GM23338 (cell line): ENCODE results near the gene TMEM63A. TPM values are rescaled to one million over a fixed set of nuclear protein-coding genes. Genes with fewer than 3 reads are reported as not detected.
A peak's percentile ranks its signal among the peaks of the same experiment; 100 is the strongest.

Experiments
- ATAC-seq: fragments of 200-7000 bp; cut with Tn5 transposase; 3 replicates; pipeline ENCODE4 v1.9.1; 2020
- DNase-seq: peaks from one replicate; pipeline ENCODE4 v3.0.0-alpha.2; 2015; ENCODE audit warnings: low spot score
- H2AFZ ChIP-seq: fragments of 200-600 bp; sonication (generic); 2 replicates; pipeline ENCODE4 v1.8.0; 2016; ENCODE audit warnings: antibody characterized with exemption, mild to moderate bottlenecking, moderate library complexity
- H3F3A ChIP-seq: fragments of 200-600 bp; sonication (generic); replicated peaks from 2 replicates; pipeline ENCODE4 v1.8.0; 2017; ENCODE audit warnings: antibody characterized with exemption, mixed run types, low read depth
- H3K27ac ChIP-seq: fragments of 200-600 bp; sonication (generic); 2 replicates; pipeline ENCODE4 v1.6.1; 2016; ENCODE audit warnings: low read depth
- H3K27me3 ChIP-seq: fragments of 200-600 bp; sonication (generic); 2 replicates; pipeline ENCODE4 v1.8.0; 2016; ENCODE audit warnings: mild to moderate bottlenecking, mixed run types, moderate library complexity; ENCODE audit not compliant: insufficient read depth
- H3K36me3 ChIP-seq: fragments of 200-600 bp; sonication (generic); 2 replicates; pipeline ENCODE4 v1.8.0; 2016; ENCODE audit warnings: mild to moderate bottlenecking; ENCODE audit not compliant: insufficient read depth
- H3K4me1 ChIP-seq: fragments of 200-600 bp; sonication (generic); 2 replicates; pipeline ENCODE4 v1.8.0; 2016; ENCODE audit warnings: mild to moderate bottlenecking, moderate library complexity; ENCODE audit not compliant: insufficient read depth
- H3K4me2 ChIP-seq: fragments of 200-600 bp; sonication (generic); 2 replicates; pipeline ENCODE4 v1.7.1; 2017; ENCODE audit warnings: mixed run types
- H3K4me3 ChIP-seq: fragments of 200-600 bp; sonication (generic); 2 replicates; pipeline ENCODE4 v1.6.1; 2016; ENCODE audit warnings: mixed run types
- H3K79me2 ChIP-seq: fragments of 200-600 bp; sonication (generic); replicated peaks from 2 replicates; pipeline ENCODE4 v1.8.0; 2017; ENCODE audit warnings: mild to moderate bottlenecking; ENCODE audit not compliant: insufficient read depth
- H3K9me2 ChIP-seq: fragments of 200-600 bp; sonication (generic); 2 replicates; pipeline ENCODE4 v1.8.0; 2017; ENCODE audit not compliant: insufficient read depth
- H4K20me1 ChIP-seq: fragments of 200-600 bp; sonication (generic); replicated peaks from 2 replicates; pipeline ENCODE4 v1.8.0; 2017; ENCODE audit warnings: mild to moderate bottlenecking; ENCODE audit not compliant: insufficient read depth
- H3K27ac Mint-ChIP-seq: 2 replicates; pipeline ENCODE4 v1.8.0; 2020; ENCODE audit warnings: inconsistent platforms, mild to moderate bottlenecking, moderate library complexity, mixed read lengths
- H3K27me3 Mint-ChIP-seq: 3 replicates; pipeline ENCODE4 v1.8.0; 2022; ENCODE audit warnings: low read depth, mild to moderate bottlenecking, moderate library complexity, mixed read lengths, inconsistent platforms; ENCODE audit not compliant: insufficient read depth, poor library complexity
- H3K36me3 Mint-ChIP-seq: 3 replicates; pipeline ENCODE4 v1.8.0; 2021; ENCODE audit warnings: low read depth, mild to moderate bottlenecking, inconsistent platforms, moderate library complexity, mixed read lengths
- H3K4me1 Mint-ChIP-seq: 3 replicates; pipeline ENCODE4 v1.8.0; 2020; ENCODE audit warnings: mild to moderate bottlenecking, inconsistent platforms, mixed read lengths
- H3K4me3 Mint-ChIP-seq: 3 replicates; pipeline ENCODE4 v1.8.0; 2021; ENCODE audit warnings: moderate library complexity, mild to moderate bottlenecking, inconsistent platforms, mixed read lengths
- H3K9me3 Mint-ChIP-seq: 3 replicates; pipeline ENCODE4 v1.8.0; 2020; ENCODE audit warnings: moderate library complexity, mild to moderate bottlenecking, inconsistent platforms, mixed read lengths
- CREB1 ChIP-seq: fragments of 250-450 bp; sonication (Bioruptor Pico); IDR thresholded peaks from 2 replicates; pipeline ENCODE4 v1.5.0; 2020; ENCODE audit warnings: low read depth, mild to moderate bottlenecking, moderate library complexity
- EZH2phosphoT487 ChIP-seq: fragments of 200-600 bp; sonication (generic); IDR thresholded peaks from one replicate; pipeline ENCODE4 v1.8.1; 2018; ENCODE audit warnings: antibody characterized with exemption; ENCODE audit not compliant: unreplicated experiment
- JUNB ChIP-seq: IDR thresholded peaks from one replicate; pipeline ENCODE4 v1.6.1; 2016; ENCODE audit warnings: antibody characterized with exemption; ENCODE audit not compliant: unreplicated experiment
- NANOG ChIP-seq: IDR thresholded peaks from 2 replicates; pipeline ENCODE4 v1.6.1; 2016; ENCODE audit warnings: antibody characterized with exemption, borderline replicate concordance
- POLR2AphosphoS5 ChIP-seq: IDR thresholded peaks from 2 replicates; pipeline ENCODE4 v1.6.1; 2016; ENCODE audit warnings: antibody characterized with exemption, low read depth
- STAT1 ChIP-seq: IDR thresholded peaks from one replicate; pipeline ENCODE4 v1.6.1; 2016; ENCODE audit warnings: antibody characterized with exemption; ENCODE audit not compliant: unreplicated experiment
- ZNF114 ChIP-seq: fragments of 250-450 bp; sonication (Bioruptor Pico); IDR thresholded peaks from 2 replicates; pipeline ENCODE4 v1.5.0; 2020; ENCODE audit warnings: mild to moderate bottlenecking, moderate library complexity
- ZNF331 ChIP-seq: fragments of 250-450 bp; sonication (Bioruptor Pico); IDR thresholded peaks from 2 replicates; pipeline ENCODE4 v1.5.0; 2020; ENCODE audit warnings: low read depth, mild to moderate bottlenecking, moderate library complexity
- polyA plus RNA-seq: library from polyadenylated mRNA; unstranded; fragments of >200 nt; fragmentation: Nextera tagmentation; extraction: Ambion mirVana; gene quantifications from 2 replicates; pipeline ENCODE4 v1.2.1, GENCODE V29; 2016
- total RNA-seq: library from RNA; depleted of rRNA; stranded (reverse); fragments of >200 nt; shearing (Covaris generic); gene quantifications from 2 replicates; pipeline ENCODE4 v1.2.3, GENCODE V29; 2014
- TF ChIP-seq, protein P1 (sequence below): IDR thresholded peaks from 2 replicates; pipeline ENCODE4 v1.6.1; 2016; ENCODE audit warnings: antibody characterized with exemption
- TF ChIP-seq, protein P2 (sequence below): fragments of 250-450 bp; sonication (Bioruptor Pico); IDR thresholded peaks from 2 replicates; pipeline ENCODE4 v1.5.0; 2020; ENCODE audit warnings: mild to moderate bottlenecking, moderate library complexity
- TF ChIP-seq, protein P3 (sequence below), 2 experiments: fragments of 200-600 bp in 1 of 2; sonication (generic) in 1 of 2; conservative IDR thresholded peaks; 2 replicates each; pipeline versions ENCODE4 v1.5.1 to v1.6.1; 2016 to 2017; ENCODE audit warnings: antibody characterized with exemption in 2 of 2, low read depth in 2 of 2, mild to moderate bottlenecking in 2 of 2, moderate library complexity in 1 of 2

TMEM63A gene
- total and polyA plus RNA-seq, 2 experiments from 2014 or later, result 31.7 to 76.9 TPM

DNA sequence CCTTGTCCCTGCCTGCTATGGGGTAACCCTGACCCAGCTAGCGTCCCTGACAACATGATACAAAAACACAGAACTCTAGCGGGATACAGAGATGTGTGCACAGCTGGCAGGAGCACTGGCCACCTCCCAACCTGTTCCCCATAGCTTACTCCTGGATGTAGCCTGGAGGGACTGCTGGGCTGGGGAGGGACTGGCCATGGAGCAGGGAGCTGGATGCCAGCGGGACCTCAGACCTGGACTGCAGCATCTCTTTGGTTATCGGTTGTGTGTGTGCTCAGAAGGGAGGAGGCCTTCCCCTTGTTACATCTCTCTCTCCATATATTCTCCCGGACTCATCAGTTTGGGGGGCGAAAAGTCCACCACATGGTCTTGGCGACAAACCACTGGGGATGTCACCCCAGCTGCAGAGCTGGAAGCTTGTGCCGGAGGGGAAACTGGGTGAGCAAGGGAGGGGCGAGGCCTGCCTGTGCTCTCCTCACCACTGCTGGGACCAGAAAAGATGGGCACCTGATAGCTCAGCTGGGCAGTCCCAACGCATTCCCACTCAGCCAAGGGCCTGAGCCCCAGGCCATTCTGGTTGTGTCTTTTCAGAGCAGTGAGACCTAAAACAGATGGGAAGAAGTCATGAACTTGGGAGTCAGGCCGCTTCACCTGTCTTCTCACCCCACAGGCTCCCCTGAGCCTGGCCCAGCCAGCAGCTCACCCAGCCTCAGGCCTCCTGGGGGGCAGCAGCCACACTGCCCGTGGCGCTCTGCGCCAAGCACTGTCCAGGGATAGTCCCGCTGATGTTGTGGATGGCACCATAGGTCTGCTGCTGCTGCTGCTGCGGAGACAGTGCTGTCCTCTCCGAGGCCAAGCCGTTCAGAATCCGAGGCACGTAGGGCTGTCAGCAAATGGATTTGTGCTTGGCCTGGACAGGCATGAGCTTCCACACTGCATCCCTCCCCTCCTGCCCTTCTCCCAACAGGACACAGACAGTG is 35.6 kb downstream of the TMEM63A start (continued):
- no peak for TF ChIP-seq ZNF331 (CRISPR knock-in tag)
- TF ChIP-seq JUNB, result no peak
- no peak for TF ChIP-seq NANOG
- no peak for TF ChIP-seq STAT1
- TF ChIP-seq ZNF114, result no peak
- no peak for TF ChIP-seq POLR2AphosphoS5
- TF ChIP-seq, protein P1, sequence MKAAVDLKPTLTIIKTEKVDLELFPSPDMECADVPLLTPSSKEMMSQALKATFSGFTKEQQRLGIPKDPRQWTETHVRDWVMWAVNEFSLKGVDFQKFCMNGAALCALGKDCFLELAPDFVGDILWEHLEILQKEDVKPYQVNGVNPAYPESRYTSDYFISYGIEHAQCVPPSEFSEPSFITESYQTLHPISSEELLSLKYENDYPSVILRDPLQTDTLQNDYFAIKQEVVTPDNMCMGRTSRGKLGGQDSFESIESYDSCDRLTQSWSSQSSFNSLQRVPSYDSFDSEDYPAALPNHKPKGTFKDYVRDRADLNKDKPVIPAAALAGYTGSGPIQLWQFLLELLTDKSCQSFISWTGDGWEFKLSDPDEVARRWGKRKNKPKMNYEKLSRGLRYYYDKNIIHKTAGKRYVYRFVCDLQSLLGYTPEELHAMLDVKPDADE, result no peak

DNA sequence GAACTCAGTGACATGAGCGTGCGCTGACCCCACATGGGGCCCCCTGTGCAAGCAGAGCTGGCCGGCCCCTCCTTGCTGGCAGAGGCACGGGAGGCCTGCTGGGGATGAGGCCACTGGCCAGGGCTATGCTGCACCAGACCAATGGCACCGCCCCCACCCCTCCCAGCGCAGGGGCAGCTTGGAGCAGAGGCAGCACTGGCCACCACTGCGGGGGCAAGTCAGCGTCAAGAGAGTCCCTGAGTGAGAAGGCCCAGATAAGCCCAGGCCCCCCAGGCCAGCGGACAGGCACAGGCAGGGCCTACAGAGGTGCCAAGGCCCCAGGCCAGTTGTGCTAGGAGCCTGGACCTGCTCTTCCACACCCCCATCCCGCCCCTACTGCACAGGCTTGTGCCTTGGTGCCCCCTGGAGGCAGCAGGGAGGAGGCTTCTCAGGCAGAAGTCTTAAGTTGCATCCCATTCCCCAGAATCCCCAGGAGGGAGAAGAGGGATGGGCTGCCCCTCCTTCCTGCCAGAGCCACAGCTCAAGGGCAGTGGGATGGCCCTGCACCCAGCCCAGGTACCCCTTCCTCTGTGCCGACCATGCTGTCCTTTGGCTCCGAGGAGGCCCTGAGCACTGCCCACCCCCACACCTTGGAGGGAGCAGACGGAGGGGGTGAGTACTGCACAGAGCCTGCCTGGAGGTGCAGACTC is 36.5 kb downstream of the TMEM63A start:
- DNase-seq (peak; percentile 97), ATAC-seq (peak; percentile 91)
- Mint-ChIP-seq H3K27me3 (peaks cover 17% of the 10 kb centered on the region), H3K4me3 (no peak overlapping the region), H3K9me3 (peaks cover 6% of the 10 kb centered on the region), H3K4me1 (peaks cover 29% of the 10 kb centered on the region), H3K36me3 (peaks cover 57% of the 10 kb centered on the region), H3K27ac (no peak overlapping the region)
- Histone ChIP-seq H3K27ac (peak overlapping the region; percentile 72; the same call in 1 of the 2 replicates), H2AFZ (no peak overlapping the region), H3K27me3 (no peaks in the 10 kb centered on the region), H3K4me1 (peaks cover 8% of the 10 kb centered on the region), H4K20me1 (no peaks in the 10 kb centered on the region; the same call in 1 of the 2 replicates), H3K79me2 (no peaks in the 10 kb centered on the region), H3K4me3 (no peak overlapping the region), H3K9me2 (no peaks in the 10 kb centered on the region), H3K36me3 (peaks cover 2% of the 10 kb centered on the region; the same call in 1 of the 2 replicates), H3F3A (peaks cover 41% of the 10 kb centered on the region), H3K4me2 (peak overlapping the region; percentile 38; the same call in 1 of the 2 replicates)
- TF ChIP-seq POLR2AphosphoS5 (peak; percentile 69), ZNF114 (no peak), EZH2phosphoT487 (no peak), STAT1 (no peak), ZNF331 (CRISPR knock-in tag) (no peak), NANOG (no peak), JUNB (no peak), CREB1 (no peak)
- TF ChIP-seq, protein P1, result no peak
- TF ChIP-seq, protein P2, sequence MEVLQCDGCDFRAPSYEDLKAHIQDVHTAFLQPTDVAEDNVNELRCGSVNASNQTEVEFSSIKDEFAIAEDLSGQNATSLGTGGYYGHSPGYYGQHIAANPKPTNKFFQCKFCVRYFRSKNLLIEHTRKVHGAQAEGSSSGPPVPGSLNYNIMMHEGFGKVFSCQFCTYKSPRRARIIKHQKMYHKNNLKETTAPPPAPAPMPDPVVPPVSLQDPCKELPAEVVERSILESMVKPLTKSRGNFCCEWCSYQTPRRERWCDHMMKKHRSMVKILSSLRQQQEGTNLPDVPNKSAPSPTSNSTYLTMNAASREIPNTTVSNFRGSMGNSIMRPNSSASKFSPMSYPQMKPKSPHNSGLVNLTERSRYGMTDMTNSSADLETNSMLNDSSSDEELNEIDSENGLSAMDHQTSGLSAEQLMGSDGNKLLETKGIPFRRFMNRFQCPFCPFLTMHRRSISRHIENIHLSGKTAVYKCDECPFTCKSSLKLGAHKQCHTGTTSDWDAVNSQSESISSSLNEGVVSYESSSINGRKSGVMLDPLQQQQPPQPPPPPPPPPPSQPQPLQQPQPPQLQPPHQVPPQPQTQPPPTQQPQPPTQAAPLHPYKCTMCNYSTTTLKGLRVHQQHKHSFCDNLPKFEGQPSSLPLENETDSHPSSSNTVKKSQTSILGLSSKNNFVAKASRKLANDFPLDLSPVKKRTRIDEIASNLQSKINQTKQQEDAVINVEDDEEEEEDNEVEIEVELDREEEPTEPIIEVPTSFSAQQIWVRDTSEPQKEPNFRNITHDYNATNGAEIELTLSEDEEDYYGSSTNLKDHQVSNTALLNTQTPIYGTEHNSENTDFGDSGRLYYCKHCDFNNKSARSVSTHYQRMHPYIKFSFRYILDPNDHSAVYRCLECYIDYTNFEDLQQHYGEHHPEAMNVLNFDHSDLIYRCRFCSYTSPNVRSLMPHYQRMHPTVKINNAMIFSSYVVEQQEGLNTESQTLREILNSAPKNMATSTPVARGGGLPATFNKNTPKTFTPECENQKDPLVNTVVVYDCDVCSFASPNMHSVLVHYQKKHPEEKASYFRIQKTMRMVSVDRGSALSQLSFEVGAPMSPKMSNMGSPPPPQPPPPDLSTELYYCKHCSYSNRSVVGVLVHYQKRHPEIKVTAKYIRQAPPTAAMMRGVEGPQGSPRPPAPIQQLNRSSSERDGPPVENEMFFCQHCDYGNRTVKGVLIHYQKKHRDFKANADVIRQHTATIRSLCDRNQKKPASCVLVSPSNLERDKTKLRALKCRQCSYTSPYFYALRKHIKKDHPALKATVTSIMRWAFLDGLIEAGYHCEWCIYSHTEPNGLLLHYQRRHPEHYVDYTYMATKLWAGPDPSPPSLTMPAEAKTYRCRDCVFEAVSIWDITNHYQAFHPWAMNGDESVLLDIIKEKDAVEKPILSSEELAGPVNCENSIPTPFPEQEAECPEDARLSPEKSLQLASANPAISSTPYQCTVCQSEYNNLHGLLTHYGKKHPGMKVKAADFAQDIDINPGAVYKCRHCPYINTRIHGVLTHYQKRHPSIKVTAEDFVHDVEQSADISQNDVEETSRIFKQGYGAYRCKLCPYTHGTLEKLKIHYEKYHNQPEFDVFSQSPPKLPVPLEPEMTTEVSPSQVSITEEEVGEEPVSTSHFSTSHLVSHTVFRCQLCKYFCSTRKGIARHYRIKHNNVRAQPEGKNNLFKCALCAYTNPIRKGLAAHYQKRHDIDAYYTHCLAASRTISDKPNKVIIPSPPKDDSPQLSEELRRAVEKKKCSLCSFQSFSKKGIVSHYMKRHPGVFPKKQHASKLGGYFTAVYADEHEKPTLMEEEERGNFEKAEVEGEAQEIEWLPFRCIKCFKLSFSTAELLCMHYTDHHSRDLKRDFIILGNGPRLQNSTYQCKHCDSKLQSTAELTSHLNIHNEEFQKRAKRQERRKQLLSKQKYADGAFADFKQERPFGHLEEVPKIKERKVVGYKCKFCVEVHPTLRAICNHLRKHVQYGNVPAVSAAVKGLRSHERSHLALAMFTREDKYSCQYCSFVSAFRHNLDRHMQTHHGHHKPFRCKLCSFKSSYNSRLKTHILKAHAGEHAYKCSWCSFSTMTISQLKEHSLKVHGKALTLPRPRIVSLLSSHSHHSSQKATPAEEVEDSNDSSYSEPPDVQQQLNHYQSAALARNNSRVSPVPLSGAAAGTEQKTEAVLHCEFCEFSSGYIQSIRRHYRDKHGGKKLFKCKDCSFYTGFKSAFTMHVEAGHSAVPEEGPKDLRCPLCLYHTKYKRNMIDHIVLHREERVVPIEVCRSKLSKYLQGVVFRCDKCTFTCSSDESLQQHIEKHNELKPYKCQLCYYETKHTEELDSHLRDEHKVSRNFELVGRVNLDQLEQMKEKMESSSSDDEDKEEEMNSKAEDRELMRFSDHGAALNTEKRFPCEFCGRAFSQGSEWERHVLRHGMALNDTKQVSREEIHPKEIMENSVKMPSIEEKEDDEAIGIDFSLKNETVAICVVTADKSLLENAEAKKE (CRISPR knock-in tag), result no peak
- TF ChIP-seq, protein P3, sequence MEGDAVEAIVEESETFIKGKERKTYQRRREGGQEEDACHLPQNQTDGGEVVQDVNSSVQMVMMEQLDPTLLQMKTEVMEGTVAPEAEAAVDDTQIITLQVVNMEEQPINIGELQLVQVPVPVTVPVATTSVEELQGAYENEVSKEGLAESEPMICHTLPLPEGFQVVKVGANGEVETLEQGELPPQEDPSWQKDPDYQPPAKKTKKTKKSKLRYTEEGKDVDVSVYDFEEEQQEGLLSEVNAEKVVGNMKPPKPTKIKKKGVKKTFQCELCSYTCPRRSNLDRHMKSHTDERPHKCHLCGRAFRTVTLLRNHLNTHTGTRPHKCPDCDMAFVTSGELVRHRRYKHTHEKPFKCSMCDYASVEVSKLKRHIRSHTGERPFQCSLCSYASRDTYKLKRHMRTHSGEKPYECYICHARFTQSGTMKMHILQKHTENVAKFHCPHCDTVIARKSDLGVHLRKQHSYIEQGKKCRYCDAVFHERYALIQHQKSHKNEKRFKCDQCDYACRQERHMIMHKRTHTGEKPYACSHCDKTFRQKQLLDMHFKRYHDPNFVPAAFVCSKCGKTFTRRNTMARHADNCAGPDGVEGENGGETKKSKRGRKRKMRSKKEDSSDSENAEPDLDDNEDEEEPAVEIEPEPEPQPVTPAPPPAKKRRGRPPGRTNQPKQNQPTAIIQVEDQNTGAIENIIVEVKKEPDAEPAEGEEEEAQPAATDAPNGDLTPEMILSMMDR (conservative IDR thresholded peaks at IDR 0.05; ENCODE audit: low read depth in 2 of 2), result peak; percentile 79 to 98
